ENCODE data around the gene IL18R1. TPM values are rescaled to one million over a fixed set of nuclear protein-coding genes. Genes with fewer than 3 reads are reported as not detected.

Gene IL18R1, protein sequence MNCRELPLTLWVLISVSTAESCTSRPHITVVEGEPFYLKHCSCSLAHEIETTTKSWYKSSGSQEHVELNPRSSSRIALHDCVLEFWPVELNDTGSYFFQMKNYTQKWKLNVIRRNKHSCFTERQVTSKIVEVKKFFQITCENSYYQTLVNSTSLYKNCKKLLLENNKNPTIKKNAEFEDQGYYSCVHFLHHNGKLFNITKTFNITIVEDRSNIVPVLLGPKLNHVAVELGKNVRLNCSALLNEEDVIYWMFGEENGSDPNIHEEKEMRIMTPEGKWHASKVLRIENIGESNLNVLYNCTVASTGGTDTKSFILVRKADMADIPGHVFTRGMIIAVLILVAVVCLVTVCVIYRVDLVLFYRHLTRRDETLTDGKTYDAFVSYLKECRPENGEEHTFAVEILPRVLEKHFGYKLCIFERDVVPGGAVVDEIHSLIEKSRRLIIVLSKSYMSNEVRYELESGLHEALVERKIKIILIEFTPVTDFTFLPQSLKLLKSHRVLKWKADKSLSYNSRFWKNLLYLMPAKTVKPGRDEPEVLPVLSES
- polyA plus RNA-seq (2011; rRNA removed): 0.11 TPM in 1 of 2 replicates, not detected in the other
- polyA minus RNA-seq (2011; rRNA and poly(A)+ RNA removed): not detected in 2 replicates

DNA sequence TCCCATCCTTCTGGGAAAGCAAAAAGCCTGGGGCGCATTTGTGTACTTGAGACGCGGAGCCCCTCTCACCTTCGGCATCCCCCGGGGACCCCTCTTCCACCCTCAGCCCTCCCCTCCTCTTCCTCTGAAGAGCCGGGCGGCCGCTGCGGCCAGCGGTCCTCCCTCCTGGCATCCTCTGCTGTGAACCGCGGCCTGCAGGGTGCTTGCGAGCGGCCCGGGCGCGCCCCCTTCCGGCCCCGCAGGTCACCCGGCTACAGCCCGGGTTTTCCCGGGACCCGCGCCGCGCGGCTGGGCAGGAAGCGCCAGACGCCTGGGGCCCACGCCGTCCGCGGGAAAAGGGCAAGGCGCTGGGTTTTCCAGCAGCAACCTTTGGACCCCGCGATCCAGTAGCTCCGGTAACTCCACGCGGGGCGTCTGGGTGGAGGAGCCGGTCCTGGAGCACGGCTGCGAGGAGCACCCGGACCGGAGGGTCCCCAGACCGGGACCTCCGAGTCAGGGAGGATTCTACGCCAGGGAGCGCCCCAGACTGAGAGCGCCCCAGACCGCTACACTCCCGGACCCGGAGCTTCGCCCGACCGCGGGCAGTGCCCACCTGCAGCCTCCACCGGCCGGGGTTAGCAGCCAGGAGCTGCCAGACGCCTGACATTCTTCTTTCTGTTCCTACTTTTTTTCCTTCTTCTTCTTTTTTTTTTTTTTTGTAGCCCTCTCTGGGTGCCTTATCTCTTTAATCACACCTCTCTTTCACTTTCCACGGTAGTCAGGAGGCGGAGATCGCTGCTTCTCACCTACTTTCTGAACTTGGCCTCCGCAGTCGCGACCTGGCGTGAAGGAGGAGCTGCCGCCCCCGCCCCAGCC, at the start of gene IL18R1:
Gene IL18R1, plus strand, starts transcription at position 271 of the 855 bp plus-strand sequence. CDS start 6,865 bp downstream, outside the sequence.
- CTCF ChIA-PET: interaction anchor here (0.6 to 2.9 kb wide), 23 partner anchors 9 to 351 kb away, joined by 3 to 16 read pairs (median 3); no protein-coding TSS in a partner anchor
- Histone ChIP-seq H3K4me3 (ENCODE audit: low read depth, low read length) (peak within 1 kb of the TSS; percentile 65), H3K27me3 (ENCODE audit: control insufficient read depth, insufficient read depth, low read length) (peaks cover 10% of the 10 kb centered on the region), H3K36me3 (ENCODE audit: control insufficient read depth, insufficient read depth, low read length) (no peaks in the 10 kb centered on the region)
- TF ChIP-seq, protein P1, sequence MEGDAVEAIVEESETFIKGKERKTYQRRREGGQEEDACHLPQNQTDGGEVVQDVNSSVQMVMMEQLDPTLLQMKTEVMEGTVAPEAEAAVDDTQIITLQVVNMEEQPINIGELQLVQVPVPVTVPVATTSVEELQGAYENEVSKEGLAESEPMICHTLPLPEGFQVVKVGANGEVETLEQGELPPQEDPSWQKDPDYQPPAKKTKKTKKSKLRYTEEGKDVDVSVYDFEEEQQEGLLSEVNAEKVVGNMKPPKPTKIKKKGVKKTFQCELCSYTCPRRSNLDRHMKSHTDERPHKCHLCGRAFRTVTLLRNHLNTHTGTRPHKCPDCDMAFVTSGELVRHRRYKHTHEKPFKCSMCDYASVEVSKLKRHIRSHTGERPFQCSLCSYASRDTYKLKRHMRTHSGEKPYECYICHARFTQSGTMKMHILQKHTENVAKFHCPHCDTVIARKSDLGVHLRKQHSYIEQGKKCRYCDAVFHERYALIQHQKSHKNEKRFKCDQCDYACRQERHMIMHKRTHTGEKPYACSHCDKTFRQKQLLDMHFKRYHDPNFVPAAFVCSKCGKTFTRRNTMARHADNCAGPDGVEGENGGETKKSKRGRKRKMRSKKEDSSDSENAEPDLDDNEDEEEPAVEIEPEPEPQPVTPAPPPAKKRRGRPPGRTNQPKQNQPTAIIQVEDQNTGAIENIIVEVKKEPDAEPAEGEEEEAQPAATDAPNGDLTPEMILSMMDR (IDR thresholded peaks at IDR 0.05; ENCODE audit: insufficient read depth, low read depth, low read length): peak; percentile 61
- POLR2A ChIA-PET: interaction anchor here (0.7 kb wide), 1 partner anchor 124 kb away, joined by 5 read pairs; no protein-coding TSS in a partner anchor
- no peak for DNase-seq (ENCODE audit: low read depth)

DNA sequence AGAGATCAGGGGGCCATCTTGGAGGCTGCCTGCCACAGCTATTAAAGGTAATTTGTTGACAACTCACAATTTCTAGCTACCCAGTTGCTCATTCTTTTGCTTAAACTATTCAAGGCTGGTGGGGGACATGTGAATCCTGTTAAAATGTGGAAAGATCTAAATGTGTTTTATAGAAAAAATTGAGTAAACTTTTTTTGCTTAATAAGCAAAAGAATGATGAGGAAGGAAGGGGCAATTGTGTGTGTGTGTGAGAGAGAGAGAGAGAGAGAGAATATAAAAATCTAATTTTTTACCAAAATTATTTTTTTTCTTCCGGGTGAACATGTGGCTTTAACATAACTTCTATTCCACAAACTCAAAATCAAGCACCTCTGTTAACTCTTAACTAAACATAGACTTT, 49.5 kb upstream of the IL18R1 start:
- Histone ChIP-seq H3K27me3 (ENCODE audit: control insufficient read depth, insufficient read depth, low read length) (peaks cover 6% of the 10 kb centered on the region), H3K36me3 (ENCODE audit: control insufficient read depth, insufficient read depth, low read length) (no peaks in the 10 kb centered on the region), H3K4me3 (ENCODE audit: low read depth, low read length) (no peak overlapping the region)
- TF ChIP-seq, protein P1 (IDR thresholded peaks at IDR 0.05; ENCODE audit: insufficient read depth, low read depth, low read length): no peak
- POLR2A ChIA-PET: no interaction called here
- CTCF ChIA-PET: no interaction called here
- DNase-seq (ENCODE audit: low read depth): no peak

DNA sequence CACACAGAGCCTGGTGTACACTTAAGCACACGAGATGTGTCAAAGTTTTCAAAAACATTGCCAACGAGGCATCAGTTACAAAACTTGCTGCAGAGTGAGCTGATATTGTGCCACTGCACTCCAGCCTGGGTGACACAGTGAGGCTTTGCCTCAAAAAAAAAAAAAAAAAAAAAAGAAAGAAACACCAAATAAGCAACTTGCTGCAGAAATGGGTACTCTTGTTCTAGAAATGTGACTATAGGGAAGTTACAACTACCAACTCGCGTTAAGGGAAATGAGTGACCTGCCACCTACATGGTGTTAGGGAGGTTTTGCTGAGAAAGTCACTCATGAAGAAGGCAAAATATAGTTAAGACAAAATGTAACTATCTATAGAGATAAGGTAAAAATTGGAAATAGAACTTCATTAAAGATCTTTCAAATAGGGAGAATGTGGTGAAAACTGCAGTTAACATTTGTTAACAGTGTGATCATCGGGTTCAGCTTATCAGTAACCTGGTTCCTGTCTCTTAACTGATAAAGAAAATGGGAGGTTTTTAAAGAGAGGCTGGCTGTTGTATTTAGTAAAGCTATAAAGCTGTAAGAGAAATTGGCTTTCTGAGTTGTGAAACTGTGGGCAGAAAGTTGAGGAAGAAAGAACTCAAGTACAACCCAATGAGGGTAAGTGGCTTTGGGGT, 44.5 kb upstream of the IL18R1 start, which contains the start of gene IL1RL1:
Gene IL1RL1, plus strand, starts transcription at position 600 of the 677 bp plus-strand sequence. CDS start 26,702 bp downstream, outside the sequence.
- Histone ChIP-seq H3K4me3 (ENCODE audit: low read depth, low read length) (no peak within 1 kb of the TSS), H3K27me3 (ENCODE audit: control insufficient read depth, insufficient read depth, low read length) (no peaks in the 10 kb centered on the region; the same call in none of the 2 replicates), H3K36me3 (ENCODE audit: control insufficient read depth, insufficient read depth, low read length) (no peaks in the 10 kb centered on the region)
- POLR2A ChIA-PET: no interaction called here
- TF ChIP-seq, protein P1 (IDR thresholded peaks at IDR 0.05; ENCODE audit: insufficient read depth, low read depth, low read length): no peak
- CTCF ChIA-PET: no interaction called here
- DNase-seq (ENCODE audit: low read depth): no peak

DNA sequence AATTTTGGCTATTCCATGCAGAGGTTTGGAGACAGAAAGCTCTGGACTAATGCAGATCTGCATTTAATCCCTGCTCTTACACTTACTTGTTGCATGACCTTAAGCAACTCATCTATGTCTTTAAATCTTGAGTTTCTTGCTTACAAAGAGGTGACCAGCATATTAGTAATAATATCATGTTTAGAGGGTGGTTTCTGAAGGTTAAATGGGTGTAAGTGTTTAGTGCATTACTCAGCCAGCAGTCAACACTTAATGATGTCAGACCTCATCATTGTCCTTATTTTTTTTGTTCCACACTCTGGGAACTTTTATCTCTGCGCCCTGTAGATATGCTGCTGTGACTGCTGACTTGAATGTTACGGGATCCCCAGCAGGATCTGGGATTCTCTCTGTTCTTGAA, 42.6 kb upstream of the IL18R1 start:
- POLR2A ChIA-PET: no interaction called here
- Histone ChIP-seq H3K4me3 (ENCODE audit: low read depth, low read length) (no peak overlapping the region), H3K27me3 (ENCODE audit: control insufficient read depth, insufficient read depth, low read length) (peaks cover 1% of the 10 kb centered on the region), H3K36me3 (ENCODE audit: control insufficient read depth, insufficient read depth, low read length) (no peaks in the 10 kb centered on the region)
- no peak for DNase-seq (ENCODE audit: low read depth)
- CTCF ChIA-PET: no interaction called here
- TF ChIP-seq, protein P1 (IDR thresholded peaks at IDR 0.05; ENCODE audit: insufficient read depth, low read depth, low read length): no peak

Data from BJ (cell line).